Stimulated activated CD4-positive, alpha-beta T cell treated with anti-CD3 and anti-CD28 coated beads, Interleukin-1b, Interleukin-23, amount 100 ng/mL, for 4 hours (primary cell): ENCODE data around the gene RGS7.
"Not testable (repeated sequence)": the region's sequence is repeated elsewhere in the genome, so short reads cannot be mapped to it uniquely, and the experiment has no call there.

Experiments
- DNase-seq, 2 donors: peaks; one replicate each; pipeline ENCODE4 v3.0.0-alpha.2; 2020; ENCODE audit warnings: low read depth in 2 of 2

Gene RGS7

GRCh38 chr1:241213139-241213538 lies 143.9 kb downstream of the RGS7 start:
- DNase-seq: no peak

GRCh38 chr1:241212628-241213027 lies 144.4 kb downstream of the RGS7 start:
- no peak for DNase-seq

DNA sequence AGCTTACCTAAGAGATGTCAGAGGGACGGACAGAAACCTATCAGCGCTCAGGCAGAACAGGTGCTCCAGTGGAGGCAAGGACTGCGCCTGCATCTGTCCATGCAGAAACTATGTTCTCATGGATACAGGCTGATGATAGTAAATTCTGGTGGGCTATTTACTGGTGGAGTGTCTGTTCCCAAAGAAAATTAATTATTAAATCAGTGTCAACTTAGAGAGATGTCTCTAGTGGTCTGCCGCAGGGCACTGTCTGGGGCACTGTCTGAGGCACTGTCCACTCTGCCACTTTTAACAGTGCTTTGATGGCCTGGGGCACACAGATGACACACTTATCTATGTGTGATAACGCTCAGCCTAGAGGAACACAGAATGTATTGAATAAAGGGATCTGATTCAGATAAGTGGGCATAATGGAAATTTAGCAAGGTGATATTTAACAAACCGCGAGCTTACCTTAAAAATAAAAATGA lies 148.1 kb downstream of the RGS7 start:
- DNase-seq: no peak

GRCh38 chr1:241203817-241204216 lies 153.2 kb downstream of the RGS7 start:
- no peak for DNase-seq

GRCh38 chr1:241202401-241202800 lies 154.6 kb downstream of the RGS7 start:
- no peak for DNase-seq

DNA sequence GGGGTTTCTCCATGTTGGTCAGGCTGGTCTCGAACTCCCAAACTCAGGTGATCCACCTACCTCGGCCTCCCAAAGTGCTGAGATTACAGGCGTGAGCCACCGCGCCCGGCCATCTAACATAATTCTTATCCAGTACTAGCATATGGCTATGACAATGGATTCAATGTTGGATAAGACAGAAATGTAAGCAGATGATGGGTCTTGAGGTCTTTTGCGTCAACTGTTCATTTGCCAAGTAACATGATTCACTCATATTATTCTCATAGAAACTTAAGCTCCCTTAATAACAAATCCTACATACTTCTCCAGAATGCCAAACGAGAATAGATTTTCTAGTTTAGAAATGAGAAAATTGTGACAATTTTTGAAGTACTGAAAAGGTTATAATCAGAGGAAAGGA lies 170.3 kb downstream of the RGS7 start:
- no peak for DNase-seq

DNA sequence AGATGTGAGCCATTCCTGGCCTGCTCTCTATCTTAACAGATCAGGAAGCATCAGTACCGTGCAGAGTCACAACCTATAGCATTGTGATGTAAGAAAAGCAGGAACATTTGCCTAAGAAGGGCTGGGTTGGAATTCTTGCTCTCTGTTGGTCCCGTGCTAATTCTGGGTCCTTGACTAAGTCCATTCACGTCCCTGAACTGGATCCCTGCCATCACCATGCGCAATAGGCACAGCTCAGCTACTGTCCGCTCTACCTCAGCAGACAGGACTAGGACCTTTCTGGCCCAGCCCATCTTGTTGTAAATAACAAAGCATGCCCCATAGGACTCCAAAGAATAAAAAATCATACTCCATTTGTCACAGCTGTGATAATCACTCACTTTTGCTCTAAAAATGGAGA lies 175.0 kb downstream of the RGS7 start:
- no peak for DNase-seq

- no peak for DNase-seq
These were observed 175.5 kb downstream of the RGS7 start for GRCh38 chr1:241181471-241181870.

DNA sequence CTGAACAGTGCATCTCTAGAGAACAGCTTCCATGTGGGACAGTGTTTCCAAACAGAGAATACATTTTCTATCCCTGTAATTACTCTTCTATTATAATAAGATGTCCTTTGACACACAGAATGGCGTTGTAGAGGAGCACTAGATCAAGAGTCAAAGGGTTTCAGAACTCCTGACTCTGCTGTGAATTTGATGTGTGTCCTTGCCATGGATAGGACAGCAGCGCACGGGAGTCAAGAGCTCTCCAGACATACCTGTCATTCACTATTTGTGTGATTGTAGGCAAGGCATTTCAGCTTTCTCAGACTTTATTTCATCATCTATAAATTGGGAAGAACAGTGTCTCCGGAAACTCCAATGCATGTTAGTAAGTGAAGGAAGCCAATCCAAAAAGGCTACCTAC lies 176.4 kb downstream of the RGS7 start:
- no peak for DNase-seq

- DNase-seq: no peak
These were observed 179.3 kb downstream of the RGS7 start for GRCh38 chr1:241177660-241178059.

DNA sequence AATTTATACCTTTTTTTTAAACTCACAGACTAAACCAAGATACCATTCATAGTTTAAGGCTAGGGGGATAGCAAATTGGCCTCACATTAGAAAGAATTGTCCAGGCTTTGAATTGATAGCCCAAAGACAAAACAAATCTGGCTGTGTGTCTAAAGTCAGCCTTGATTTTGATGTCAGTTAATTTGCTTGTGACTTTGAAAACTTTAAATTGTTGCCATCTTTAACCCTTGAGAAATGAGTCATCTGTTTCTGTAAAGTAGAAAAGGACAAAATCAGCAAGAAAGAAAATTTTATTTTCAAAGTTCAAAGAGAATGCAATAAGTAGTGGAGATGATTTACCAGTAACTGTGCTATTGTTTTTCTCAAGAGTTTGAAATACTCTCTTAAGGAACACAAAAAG lies 184.5 kb downstream of the RGS7 start:
- no peak for DNase-seq

- DNase-seq: no peak
These were observed 185.0 kb downstream of the RGS7 start for GRCh38 chr1:241171991-241172390.

DNA sequence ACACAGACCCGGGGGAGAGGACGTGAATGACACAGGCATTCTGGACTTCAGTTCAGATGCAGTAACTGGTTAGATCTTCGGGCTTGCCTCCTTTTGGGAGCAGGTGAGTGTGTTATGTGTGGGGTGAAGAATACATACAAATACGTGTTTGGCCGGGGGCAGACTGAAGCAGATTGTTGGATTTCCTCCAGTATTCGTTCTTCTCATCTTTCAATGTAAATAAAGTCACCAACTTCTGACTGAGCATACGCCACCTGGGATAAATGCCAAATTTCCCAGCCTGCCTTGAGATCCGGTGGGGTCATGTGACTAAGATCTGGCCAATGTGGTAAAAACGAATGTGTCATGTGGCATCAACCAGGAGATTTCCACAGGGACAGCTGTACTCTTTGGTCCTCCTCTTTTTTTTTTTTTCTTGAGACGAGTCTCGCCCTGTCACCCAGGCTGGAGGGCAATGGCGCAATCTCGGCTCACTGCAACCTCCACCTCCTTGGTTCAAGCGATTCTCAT lies 189.8 kb downstream of the RGS7 start:
- DNase-seq: no peak

- no peak for DNase-seq
These were observed 190.4 kb downstream of the RGS7 start for GRCh38 chr1:241166625-241167024.

- not testable (repeated sequence) for DNase-seq
These were observed 191.7 kb downstream of the RGS7 start for GRCh38 chr1:241165256-241165655.

GRCh38 chr1:241163363-241163762 lies 193.6 kb downstream of the RGS7 start:
- no peak for DNase-seq

DNA sequence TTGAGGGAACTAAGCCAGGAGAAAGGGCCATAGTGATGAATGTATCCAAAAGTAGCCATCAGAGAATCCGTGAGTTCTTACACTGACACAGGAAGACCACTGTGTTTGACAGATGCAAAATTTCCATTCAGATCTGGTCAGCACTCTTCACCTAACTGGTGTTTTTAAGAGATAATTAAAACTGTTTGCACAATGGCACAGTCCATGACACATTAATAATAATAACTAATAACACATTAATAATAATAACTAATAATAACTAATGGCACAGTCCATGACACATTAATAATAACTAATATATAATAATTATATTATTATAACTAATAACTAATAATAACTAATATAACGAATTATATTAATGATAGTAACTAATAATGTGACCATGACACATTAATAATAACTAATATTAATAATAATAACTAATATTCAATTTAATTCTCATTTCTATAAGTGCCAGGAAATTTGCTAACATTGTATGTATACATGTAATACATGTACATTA lies 195.8 kb downstream of the RGS7 start:
- DNase-seq: no peak

- no peak for DNase-seq
These were observed 199.6 kb downstream of the RGS7 start for GRCh38 chr1:241157435-241157834.

DNA sequence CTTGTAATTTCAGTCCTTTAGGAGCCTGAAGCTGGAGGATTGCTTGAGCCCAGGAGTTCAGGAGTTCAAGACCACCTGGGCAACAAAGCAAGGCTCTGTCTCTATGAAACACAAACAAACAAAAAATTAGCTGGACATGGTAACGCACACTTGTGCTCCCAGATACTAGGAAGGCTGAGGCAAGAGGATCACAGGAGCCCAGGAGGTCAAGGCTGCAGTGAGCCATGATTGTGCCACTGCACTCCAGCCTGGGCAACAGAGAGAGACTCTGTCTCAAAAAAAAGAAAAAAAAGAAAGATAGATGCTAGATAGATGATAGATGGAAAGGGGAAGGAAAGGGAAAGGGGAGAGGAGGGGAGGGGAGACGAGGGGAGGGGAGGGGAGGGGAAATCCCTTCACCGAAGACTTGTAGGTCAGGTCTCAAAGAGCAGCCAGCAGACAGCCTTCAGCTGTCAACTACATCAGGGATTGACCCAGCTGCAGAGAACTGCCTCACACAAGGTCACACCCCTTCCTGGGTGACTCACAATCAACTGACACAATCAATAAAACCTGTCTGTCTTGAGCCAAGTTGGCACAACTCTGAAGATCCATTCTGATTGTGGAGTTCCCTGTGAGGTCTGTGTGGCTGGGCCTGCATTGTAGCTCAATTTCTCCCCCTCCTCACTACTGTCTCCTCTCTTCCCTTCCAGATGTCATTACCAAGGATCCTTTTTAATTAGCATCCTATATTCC lies 200.6 kb downstream of the RGS7 start:
- no peak for DNase-seq

- no peak for DNase-seq
These were observed 211.1 kb downstream of the RGS7 start for GRCh38 chr1:241145881-241146280.

GRCh38 chr1:241143765-241144442 lies 213.1 kb downstream of the RGS7 start:
- DNase-seq: no peak

DNA sequence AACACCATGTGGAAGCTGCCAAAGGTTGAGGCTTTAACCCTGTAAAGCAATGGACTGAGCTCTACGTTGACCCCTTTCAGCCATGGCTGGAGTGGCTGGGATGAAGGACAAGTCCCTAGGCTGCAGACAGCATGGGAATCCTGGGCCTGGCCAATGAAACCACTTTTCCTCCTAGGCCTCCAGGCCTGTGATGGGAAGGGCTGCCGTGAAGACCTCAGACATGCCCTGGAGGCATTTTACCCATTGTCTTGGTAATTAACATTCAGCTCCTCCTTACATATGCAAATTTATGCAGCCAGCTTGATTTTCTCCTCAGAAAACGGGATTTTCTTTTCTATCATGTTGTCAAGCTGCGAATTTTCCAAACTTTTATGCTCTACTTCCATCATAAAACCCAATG lies 214.5 kb downstream of the RGS7 start:
- no peak for DNase-seq

DNA sequence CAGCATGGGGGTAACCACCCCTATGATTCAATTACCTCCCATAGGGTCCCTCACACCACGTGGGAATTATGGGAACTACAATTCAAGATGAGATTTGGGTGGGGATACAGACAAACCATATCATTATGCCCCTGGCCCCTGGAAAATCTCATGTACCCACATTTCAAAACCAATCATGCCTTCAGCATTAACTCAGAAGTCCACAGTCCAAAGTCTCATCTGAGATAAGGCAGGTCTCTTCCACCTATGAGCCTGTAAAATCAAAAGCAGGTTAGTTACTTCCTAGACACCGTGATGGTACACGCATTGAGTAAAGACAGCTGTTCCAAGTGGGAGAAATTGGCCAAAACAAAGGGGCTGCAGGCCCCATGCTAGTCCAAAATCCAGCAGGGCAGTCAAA lies 215.4 kb downstream of the RGS7 start:
- DNase-seq: not testable (repeated sequence)
